ENCODE measurements around the gene BSND.

GRCh38 chr1:54972436-54972835 lies 26.3 kb upstream of the BSND start:
- TF ChIP-seq CTCF (conservative IDR thresholded peaks at IDR 0.05; ENCODE audit: low read depth, low read length) (no peak), EZH2 (IDR thresholded peaks at IDR 0.05; ENCODE audit: borderline replicate concordance, low read depth, low read length, poor library complexity, severe bottlenecking) (no peak)
